ENCODE data around the gene PSME3IP1. TPM values are rescaled to one million over a fixed set of nuclear protein-coding genes. Genes with fewer than 3 reads are reported as not detected.

The PSME3IP1 gene
- total and polyA plus RNA-seq, 9 of the 15 experiments (the other 6 are each of a cell fraction or from before 2014, with no cell fraction given), result 63.8 to 187 (median 142) TPM

DNA sequence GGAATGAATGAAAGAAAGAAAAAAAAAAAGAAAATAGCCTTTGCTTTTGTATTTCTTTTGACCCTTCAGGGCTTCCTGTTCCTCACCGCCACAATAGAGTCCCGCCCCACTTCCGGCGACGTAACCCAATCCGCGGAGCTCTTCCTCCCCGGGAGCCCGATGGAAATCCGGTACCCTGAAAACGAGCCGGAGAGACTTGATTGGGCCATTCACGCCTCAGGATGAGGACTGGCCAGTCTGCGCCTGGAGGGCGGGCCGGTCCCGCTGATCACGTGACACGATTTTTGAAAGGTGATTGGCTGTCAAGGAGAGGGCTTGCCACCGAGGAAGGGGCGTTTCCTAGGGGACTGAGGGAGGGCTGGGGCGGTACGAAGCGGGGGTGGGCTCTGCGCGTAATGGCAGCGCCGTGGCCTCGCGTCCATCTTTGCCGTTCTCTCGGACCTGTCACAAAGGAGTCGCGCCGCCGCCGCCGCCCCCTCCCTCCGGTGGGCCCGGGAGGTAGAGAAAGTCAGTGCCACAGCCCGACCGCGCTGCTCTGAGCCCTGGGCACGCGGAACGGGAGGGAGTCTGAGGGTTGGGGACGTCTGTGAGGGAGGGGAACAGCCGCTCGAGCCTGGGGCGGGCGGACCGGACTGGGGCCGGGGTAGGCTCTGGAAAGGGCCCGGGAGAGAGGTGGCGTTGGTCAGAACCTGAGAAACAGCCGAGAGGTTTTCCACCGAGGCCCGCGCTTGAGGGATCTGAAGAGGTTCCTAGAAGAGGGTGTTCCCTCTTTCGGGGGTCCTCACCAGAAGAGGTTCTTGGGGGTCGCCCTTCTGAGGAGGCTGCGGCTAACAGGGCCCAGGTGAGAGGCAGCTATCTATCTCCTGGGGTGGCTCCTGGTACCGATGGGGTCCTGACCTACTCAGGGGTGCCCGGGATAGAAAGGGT, at the start of gene PSME3IP1, which contains the start of gene RSPRY1 (continued):
- TF ChIP-seq OTX1 (CRISPR knock-in tag; IDR thresholded peaks at IDR 0.05) (no peak), KDM5B (IDR thresholded peaks at IDR 0.05; ENCODE audit: insufficient replicate concordance, low read depth, low read length) (peak; percentile 76), TAF7 (tag; IDR thresholded peaks at IDR 0.05) (no peak), NR4A1 (CRISPR knock-in tag; IDR thresholded peaks at IDR 0.05) (no peak), NR4A1 (tag; IDR thresholded peaks at IDR 0.05) (no peak), ZNF24 (IDR thresholded peaks at IDR 0.05) (no peak), MXI1 (IDR thresholded peaks at IDR 0.05; ENCODE audit: low read depth, low read length) (no peak), U2AF1 (optimal IDR thresholded peaks at IDR 0.05; ENCODE audit: low read depth, low read length) (no peak), SETDB1 (IDR thresholded peaks at IDR 0.05; ENCODE audit: low read length) (no peak), PCBP2 (IDR thresholded peaks at IDR 0.05; ENCODE audit: low read depth, low read length, poor library complexity, severe bottlenecking) (no peak), KLF10 (CRISPR knock-in tag; IDR thresholded peaks at IDR 0.05) (no peak)
- TF ChIP-seq, protein P1, sequence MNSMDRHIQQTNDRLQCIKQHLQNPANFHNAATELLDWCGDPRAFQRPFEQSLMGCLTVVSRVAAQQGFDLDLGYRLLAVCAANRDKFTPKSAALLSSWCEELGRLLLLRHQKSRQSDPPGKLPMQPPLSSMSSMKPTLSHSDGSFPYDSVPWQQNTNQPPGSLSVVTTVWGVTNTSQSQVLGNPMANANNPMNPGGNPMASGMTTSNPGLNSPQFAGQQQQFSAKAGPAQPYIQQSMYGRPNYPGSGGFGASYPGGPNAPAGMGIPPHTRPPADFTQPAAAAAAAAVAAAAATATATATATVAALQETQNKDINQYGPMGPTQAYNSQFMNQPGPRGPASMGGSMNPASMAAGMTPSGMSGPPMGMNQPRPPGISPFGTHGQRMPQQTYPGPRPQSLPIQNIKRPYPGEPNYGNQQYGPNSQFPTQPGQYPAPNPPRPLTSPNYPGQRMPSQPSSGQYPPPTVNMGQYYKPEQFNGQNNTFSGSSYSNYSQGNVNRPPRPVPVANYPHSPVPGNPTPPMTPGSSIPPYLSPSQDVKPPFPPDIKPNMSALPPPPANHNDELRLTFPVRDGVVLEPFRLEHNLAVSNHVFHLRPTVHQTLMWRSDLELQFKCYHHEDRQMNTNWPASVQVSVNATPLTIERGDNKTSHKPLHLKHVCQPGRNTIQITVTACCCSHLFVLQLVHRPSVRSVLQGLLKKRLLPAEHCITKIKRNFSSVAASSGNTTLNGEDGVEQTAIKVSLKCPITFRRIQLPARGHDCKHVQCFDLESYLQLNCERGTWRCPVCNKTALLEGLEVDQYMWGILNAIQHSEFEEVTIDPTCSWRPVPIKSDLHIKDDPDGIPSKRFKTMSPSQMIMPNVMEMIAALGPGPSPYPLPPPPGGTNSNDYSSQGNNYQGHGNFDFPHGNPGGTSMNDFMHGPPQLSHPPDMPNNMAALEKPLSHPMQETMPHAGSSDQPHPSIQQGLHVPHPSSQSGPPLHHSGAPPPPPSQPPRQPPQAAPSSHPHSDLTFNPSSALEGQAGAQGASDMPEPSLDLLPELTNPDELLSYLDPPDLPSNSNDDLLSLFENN (IDR thresholded peaks at IDR 0.05; ENCODE audit: low read depth in 2 of 2, low read length in 2 of 2), result no peak
- TF ChIP-seq, protein P2, sequence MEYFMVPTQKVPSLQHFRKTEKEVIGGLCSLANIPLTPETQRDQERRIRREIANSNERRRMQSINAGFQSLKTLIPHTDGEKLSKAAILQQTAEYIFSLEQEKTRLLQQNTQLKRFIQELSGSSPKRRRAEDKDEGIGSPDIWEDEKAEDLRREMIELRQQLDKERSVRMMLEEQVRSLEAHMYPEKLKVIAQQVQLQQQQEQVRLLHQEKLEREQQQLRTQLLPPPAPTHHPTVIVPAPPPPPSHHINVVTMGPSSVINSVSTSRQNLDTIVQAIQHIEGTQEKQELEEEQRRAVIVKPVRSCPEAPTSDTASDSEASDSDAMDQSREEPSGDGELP (CRISPR knock-in tag; IDR thresholded peaks at IDR 0.05; ENCODE audit: borderline replicate concordance), result peak; percentile 52; the same call in 1 of the 2 replicates
- TF ChIP-seq, protein P3, sequence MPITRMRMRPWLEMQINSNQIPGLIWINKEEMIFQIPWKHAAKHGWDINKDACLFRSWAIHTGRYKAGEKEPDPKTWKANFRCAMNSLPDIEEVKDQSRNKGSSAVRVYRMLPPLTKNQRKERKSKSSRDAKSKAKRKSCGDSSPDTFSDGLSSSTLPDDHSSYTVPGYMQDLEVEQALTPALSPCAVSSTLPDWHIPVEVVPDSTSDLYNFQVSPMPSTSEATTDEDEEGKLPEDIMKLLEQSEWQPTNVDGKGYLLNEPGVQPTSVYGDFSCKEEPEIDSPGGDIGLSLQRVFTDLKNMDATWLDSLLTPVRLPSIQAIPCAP (CRISPR knock-in tag; IDR thresholded peaks at IDR 0.05; ENCODE audit: borderline replicate concordance), result no peak
- TF ChIP-seq, protein P4, sequence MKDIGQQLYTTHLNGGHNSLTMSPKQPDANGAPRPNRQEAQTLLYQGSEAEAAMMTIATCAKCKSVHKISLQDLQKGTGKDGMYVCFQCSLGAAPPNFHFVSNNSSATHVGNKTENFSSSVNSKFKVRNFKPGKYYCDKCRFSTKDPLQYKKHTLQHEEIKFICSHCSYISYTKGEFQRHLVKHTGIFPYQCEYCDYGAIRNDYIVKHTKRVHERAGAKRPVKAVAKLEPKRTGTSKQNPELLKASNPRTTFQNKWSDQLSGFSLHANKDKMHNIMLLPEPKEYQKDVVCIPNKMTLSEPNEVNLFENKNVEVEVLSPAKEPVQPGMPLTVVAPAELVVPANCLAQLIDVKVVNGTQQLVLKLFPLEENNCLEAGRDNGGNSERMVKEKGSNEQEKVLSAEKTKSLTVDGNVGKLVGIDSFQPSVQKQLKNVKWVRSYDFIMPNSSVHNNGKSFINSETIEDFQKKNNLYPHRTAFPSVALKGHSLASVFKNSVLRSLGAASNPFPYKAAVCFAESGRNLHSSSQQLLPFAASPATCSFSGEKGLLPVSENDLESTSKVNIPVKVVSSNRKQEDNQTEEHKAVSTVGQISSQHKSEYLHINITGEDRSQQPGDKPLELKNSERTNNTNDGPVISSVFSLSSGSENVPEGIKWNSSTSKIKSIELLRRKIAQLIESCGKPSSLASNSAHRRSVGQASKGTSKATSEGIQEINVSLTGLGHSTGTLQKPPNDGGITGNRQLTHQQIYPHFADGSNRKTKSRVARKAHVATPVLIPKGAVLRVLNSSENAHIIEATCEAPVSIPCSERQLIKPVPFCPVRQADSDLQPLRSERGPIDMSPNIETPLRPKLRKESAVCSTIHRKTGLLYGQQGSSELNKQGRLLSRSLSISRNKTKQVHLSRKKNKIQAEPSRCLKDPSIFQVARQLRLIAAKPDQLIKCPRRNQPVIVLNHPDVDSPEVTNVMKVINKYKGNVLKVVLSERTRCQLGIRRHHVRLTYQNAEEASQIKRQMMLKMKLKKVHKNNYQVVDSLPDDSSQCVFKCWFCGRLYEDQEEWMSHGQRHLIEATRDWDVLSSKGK (CRISPR knock-in tag; IDR thresholded peaks at IDR 0.05), result no peak
- TF ChIP-seq, protein P5, sequence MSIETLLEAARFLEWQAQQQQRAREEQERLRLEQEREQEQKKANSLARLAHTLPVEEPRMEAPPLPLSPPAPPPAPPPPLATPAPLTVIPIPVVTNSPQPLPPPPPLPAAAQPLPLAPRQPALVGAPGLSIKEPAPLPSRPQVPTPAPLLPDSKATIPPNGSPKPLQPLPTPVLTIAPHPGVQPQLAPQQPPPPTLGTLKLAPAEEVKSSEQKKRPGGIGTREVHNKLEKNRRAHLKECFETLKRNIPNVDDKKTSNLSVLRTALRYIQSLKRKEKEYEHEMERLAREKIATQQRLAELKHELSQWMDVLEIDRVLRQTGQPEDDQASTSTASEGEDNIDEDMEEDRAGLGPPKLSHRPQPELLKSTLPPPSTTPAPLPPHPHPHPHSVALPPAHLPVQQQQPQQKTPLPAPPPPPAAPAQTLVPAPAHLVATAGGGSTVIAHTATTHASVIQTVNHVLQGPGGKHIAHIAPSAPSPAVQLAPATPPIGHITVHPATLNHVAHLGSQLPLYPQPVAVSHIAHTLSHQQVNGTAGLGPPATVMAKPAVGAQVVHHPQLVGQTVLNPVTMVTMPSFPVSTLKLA (conservative IDR thresholded peaks at IDR 0.05), result peak; percentile 64 to 78

All from K562 (cell line).